HCT116 (cell line): ENCODE measurements around the gene SLC35F3. TPM values are rescaled to one million over a fixed set of nuclear protein-coding genes. Genes with fewer than 3 reads are reported as not detected.

ENCODE experiments used
- ATAC-seq: fragments of 200-7000 bp; cut with Tn5 transposase; 2 replicates; pipeline ENCODE4 v1.9.1; 2020; ENCODE audit warnings: mild to moderate bottlenecking, moderate library complexity
- BruUV-seq: library from RNA; stranded (reverse); fragments of 400-500 nt; replicated peaks from 2 replicates; lab custom pipeline; 2021; lab: Mats Ljungman, UMichigan
- CTCF ChIA-PET: fragments of 300-600 bp; sonication (Branson Sonifier 250); formaldehyde crosslinking; loops from one replicate; lab custom pipeline; 2021; ENCODE audit warnings: antibody characterized with exemption; lab: Charles Lee
- POLR2A ChIA-PET: fragments of 300-600, 350-600 bp; sonication (Branson Sonifier 250); formaldehyde crosslinking; loops from one replicate; lab custom pipeline; 2021; ENCODE audit warnings: antibody characterized with exemption; lab: Charles Lee
- RAD21 ChIA-PET, 2 experiments: fragments of 300-600 bp; sonication (Branson Sonifier 250); formaldehyde crosslinking; loops; one replicate each; lab custom pipeline; 2023; ENCODE audit warnings: low total read pairs in 2 of 2; ENCODE audit not compliant: uncharacterized antibody in 2 of 2, unreplicated experiment in 2 of 2, low non-redundant PET in 1 of 2; lab: Charles Lee
- DNase-seq: peaks from one replicate; pipeline ENCODE4 v3.0.0-alpha.2; 2010; ENCODE audit warnings: low read depth, low spot score
- H2AFZ ChIP-seq: fragments of 200-600 bp; shearing (Covaris generic), sonication (generic); 2 replicates; pipeline ENCODE4 v1.6.1; 2017; ENCODE audit warnings: low read depth, mixed run types, mixed read lengths, antibody characterized with exemption, low read length; ENCODE audit not compliant: poor library complexity, severe bottlenecking
- H3K27ac ChIP-seq: 2 replicates; pipeline ENCODE4 v1.5.1; 2012; ENCODE audit warnings: low read depth, low read length
- H3K27me3 ChIP-seq: fragments of 200-600 bp; sonication (generic); 2 replicates; pipeline ENCODE4 v1.6.1; 2016; ENCODE audit warnings: mixed run types, low read length, mixed read lengths; ENCODE audit not compliant: insufficient read depth
- H3K36me3 ChIP-seq, 2 experiments: fragments of 200-500 bp in 1 of 2; fragments of 200-600 bp in 1 of 2; sonication (Bioruptor generic) in 1 of 2; sonication (generic) in 1 of 2; 2 replicates each; pipeline versions ENCODE4 v1.5.1 to v1.6.1; 2014 to 2016; ENCODE audit warnings: low read length in 2 of 2, inconsistent platforms in 1 of 2, mixed read lengths in 1 of 2, mixed run types in 1 of 2; ENCODE audit not compliant: insufficient read depth in 2 of 2, control insufficient read depth in 1 of 2
- H3K4me1 ChIP-seq, 2 experiments: fragments of 200-600 bp in 1 of 2; sonication (generic) in 1 of 2; 2 replicates each; pipeline versions ENCODE4 v1.5.1 to v1.6.1; 2012 to 2017; ENCODE audit warnings: low read length in 2 of 2, inconsistent platforms in 1 of 2, mild to moderate bottlenecking in 1 of 2, mixed read lengths in 1 of 2, mixed run types in 1 of 2, moderate library complexity in 1 of 2; ENCODE audit not compliant: insufficient read depth in 2 of 2, control insufficient read depth in 1 of 2
- H3K4me2 ChIP-seq: fragments of 200-600 bp; sonication (generic); 2 replicates; pipeline ENCODE4 v1.6.1; 2017; ENCODE audit warnings: mixed run types, low read length, mixed read lengths
- H3K4me3 ChIP-seq, 2 experiments: fragments of 200-600 bp in 1 of 2; sonication (generic) in 1 of 2; replicated peaks in 1 of 2; 2 replicates each; pipeline ENCODE4 v1.5.1; 2011 to 2016; ENCODE audit warnings: low read length in 2 of 2, control low read depth in 1 of 2, low read depth in 1 of 2, mild to moderate bottlenecking in 1 of 2, mixed read lengths in 1 of 2, mixed run types in 1 of 2
- H3K79me2 ChIP-seq: fragments of 200-600 bp; sonication (generic); 2 replicates; pipeline ENCODE4 v1.6.1; 2017; ENCODE audit warnings: mild to moderate bottlenecking, mixed run types, low read length, moderate library complexity, mixed read lengths; ENCODE audit not compliant: insufficient read depth
- H3K9ac ChIP-seq: fragments of 200-600 bp; sonication (generic); 2 replicates; pipeline ENCODE4 v1.6.1; 2016; ENCODE audit warnings: low read length, mixed read lengths
- H3K9me2 ChIP-seq: fragments of 200-600 bp; sonication (generic), shearing (Covaris generic); 2 replicates; pipeline ENCODE4 v1.6.1; 2017; ENCODE audit warnings: mixed run types, mild to moderate bottlenecking, moderate library complexity; ENCODE audit not compliant: insufficient read depth
- H3K9me3 ChIP-seq, 2 experiments: fragments of 200-500 bp in 1 of 2; fragments of 200-600 bp in 1 of 2; sonication (Bioruptor generic) in 1 of 2; sonication (generic) in 1 of 2; 2 replicates each; pipeline ENCODE4 v1.6.1; 2014 to 2017; ENCODE audit warnings: low read length in 2 of 2, mixed read lengths in 2 of 2, inconsistent platforms in 1 of 2, low read depth in 1 of 2, mild to moderate bottlenecking in 1 of 2, mixed run types in 1 of 2, moderate library complexity in 1 of 2; ENCODE audit not compliant: control insufficient read depth in 1 of 2, insufficient read depth in 1 of 2
- H4K20me1 ChIP-seq: fragments of 200-600 bp; sonication (generic), shearing (Covaris generic); 2 replicates; pipeline ENCODE4 v1.6.1; 2017; ENCODE audit warnings: mixed run types, mild to moderate bottlenecking, moderate library complexity; ENCODE audit not compliant: insufficient read depth
- EZH2 ChIP-seq: fragments of 200-600 bp; sonication (generic); IDR thresholded peaks from 2 replicates; pipeline ENCODE4 v1.6.1; 2017; ENCODE audit warnings: antibody characterized with exemption, mixed run types
- RAD21 ChIP-seq: IDR thresholded peaks from 2 replicates; pipeline ENCODE4 v1.6.1; 2012; ENCODE audit warnings: low read depth, mild to moderate bottlenecking
- intact Hi-C: fragments of 100-400 bp; cut with micrococcal nuclease; formaldehyde crosslinking; loops from 2 replicates; pipeline ENCODE4 v1.10.0; 2022
- total RNA-seq: library from RNA; stranded (reverse); gene quantifications from one replicate; pipeline ENCODE4 v1.2.1, GENCODE V29; 2021; ENCODE audit not compliant: unreplicated experiment

SLC35F3 gene
- total RNA-seq, 1 experiment from 2014 or later = 6.4 TPM

- ChIA-PET RAD21 (no interaction called here), POLR2A (interaction anchor here (1.0 kb wide), 1 partner anchor 16 kb away, joined by 3 read pairs; no protein-coding TSS in a partner anchor), CTCF (no interaction called here)
Measured at GRCh38 chr1:233981042-233981675, 76.7 kb downstream of the SLC35F3 start.

GRCh38 chr1:233982827-233983518, 78.5 kb downstream of the SLC35F3 start:
- Histone ChIP-seq H4K20me1 (peaks cover 7% of the 10 kb centered on the region; the same call in 1 of the 2 replicates), H3K36me3 (no peaks in the 10 kb centered on the region), H3K9me2 (no peaks in the 10 kb centered on the region), H2AFZ (no peak overlapping the region), H3K27me3 (no peaks in the 10 kb centered on the region), H3K9me3 (no peaks in the 10 kb centered on the region), H3K79me2 (peaks cover 17% of the 10 kb centered on the region; the same call in 1 of the 2 replicates), H3K4me1 (no peaks in the 10 kb centered on the region), H3K4me3 (no peak overlapping the region), H3K9ac (no peak overlapping the region)
- ATAC-seq (no peak), DNase-seq (no peak)
- BruUV-seq = no TSS peak
- ChIA-PET CTCF (no interaction called here), POLR2A (no interaction called here), RAD21 (no interaction called here)
- intact Hi-C loops = no loop called here
- TF ChIP-seq RAD21 = no peak
- TF ChIP-seq, all 23 proteins: peak for 0
- no peak overlapping the region for H3K27ac ChIP-seq
- H3K4me2 ChIP-seq = no peak overlapping the region

More at GRCh38 chr1:233981042-233981675, 76.7 kb downstream of the SLC35F3 start:
- no peak overlapping the region for H3K4me3 ChIP-seq
- peaks cover 17% of the 10 kb centered on the region; the same call in 1 of the 2 replicates for H3K79me2 ChIP-seq
- peaks cover 7% of the 10 kb centered on the region; the same call in 1 of the 2 replicates for H4K20me1 ChIP-seq
- H3K9me3 ChIP-seq = no peaks in the 10 kb centered on the region
- TF ChIP-seq EZH2 = no peak
- TF ChIP-seq, all 23 proteins: peak for 0
- no TSS peak for BruUV-seq
- Histone ChIP-seq H3K4me2 (no peak overlapping the region), H3K36me3 (no peaks in the 10 kb centered on the region), H3K4me1 (no peaks in the 10 kb centered on the region), H3K27ac (no peak overlapping the region), H3K9me2 (no peaks in the 10 kb centered on the region), H3K27me3 (no peaks in the 10 kb centered on the region), H2AFZ (no peak overlapping the region), H3K9ac (no peak overlapping the region)
- no peak for ATAC-seq
- intact Hi-C loops = no loop called here
- DNase-seq = no peak
